Amygdala (tissue), 56 donors: ENCODE data around the gene PEX14.

Source experiments
- DNase-seq, 56 donors: peaks; one replicate each; lab custom pipeline; 2025; lab: John Stamatoyannopoulos, UW

Gene PEX14

DNA sequence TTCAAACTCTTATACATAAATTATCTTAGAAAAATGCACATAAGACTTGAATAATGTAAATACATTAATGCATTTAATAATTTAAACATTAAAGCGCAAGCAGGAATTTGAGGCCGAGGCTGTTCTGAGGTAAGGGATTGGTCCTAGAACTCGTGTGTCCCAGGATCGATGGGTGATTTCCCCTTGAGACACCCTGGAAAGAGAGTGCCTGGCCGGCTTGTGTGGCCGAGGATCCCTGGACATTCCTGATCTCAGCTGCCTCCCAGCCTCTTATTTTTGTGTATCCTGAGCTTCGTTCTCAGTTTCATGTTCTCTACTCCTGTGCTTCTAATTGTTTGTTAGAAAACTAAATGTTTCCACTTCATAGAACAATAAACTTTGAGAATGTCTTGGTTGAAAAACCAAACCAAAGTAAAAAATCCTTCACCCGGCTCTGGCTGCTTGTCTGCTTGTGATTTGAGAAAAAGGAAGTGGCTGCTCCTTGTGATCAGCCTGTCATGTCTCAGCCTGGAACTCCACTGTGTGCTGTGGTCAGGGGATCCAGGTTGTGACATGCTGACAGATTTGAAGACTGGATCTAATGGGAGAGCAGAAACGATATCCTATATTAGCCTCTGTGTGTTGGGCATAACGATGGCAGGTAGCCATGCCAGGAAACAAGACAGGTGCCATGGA lies 40.7 kb downstream of the PEX14 start:
- no peak for DNase-seq

DNA sequence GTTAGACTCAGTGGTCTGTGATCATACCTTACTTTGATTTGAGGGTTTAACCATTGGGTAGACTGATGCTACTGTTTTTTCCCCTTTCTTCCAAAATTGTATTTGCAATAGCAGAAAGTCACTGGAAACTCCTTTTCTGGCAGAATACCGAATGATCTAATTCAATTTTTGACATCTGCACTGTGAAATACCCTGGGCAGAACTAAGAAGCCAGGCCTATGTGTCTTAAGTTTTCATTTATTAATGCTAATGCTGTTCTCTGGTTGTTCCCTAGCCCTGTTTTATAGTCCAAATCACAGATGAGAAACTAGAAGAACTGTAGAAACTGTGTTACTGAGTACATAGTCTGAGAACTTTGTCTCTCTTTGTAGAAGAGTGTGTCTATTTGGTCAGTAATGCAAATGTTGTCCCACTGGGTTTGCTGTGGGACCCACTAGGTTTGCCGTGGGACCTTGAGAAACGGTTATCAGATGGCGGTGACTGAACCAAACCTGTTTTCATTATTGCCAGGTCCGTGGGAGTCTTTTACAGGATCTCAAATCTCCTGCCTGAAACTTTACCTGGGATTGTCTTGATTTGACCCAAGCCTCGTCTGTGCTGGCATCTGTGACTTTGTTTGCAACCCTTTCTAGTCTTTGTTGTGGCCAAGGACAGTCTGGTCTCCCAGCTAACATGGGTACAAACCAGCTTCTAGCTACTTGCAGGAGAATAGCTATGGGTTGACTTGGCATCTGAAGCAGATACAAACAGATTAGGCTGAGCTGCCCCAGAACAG lies 41.4 kb downstream of the PEX14 start:
- DNase-seq, result no peak

DNA sequence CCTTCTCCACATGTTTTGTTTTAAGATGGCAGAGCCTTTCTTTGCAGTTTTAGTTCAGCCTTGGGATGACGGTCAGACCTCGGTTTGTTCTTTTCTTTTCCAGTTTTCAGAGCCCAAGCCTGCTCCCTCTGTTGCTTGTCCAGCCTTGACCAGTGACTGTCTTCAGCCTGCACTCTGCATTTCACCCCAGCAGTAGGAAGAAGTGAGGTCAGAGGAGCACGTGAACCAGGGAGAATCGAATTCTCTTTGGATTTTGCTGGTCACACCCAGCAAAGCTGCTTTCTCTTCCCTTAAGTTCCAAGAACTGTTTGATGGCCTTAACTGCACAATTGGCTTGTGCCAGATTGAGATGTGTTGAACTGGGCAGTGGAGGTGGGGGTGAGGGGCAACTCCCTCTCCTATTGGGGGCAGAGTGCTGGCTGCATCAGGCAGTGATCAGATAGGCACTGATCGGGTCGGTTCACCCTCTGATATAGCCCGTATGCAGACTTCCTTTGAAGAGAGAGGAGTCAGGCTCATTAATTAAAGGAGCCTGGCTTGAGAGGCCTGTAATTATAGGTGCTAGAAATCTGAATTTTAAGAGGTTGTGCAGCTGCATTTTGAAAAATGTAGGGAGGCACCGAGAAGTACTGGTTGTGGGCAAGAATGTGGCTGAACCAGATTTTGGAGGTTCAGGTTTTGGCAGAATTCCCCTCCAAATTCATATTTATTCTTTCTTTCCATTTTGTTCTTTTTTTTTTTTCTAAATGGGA lies 42.4 kb downstream of the PEX14 start:
- no peak for DNase-seq

DNA sequence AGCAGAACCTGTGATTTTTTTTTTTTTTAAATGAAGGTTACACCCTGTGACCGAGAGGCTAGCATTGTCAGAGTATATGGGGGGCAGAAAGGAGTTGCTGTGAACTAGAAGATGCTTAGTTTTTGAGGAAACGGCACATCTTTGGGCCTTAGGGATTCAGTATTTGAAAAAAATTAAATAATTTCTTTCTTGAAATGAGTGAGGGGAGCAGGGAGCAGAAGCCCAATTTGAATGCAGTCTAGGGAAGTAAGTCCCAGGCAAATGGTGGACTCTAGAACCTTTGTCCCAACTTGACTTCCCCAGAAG lies 42.9 kb downstream of the PEX14 start:
- DNase-seq, result no peak

DNA sequence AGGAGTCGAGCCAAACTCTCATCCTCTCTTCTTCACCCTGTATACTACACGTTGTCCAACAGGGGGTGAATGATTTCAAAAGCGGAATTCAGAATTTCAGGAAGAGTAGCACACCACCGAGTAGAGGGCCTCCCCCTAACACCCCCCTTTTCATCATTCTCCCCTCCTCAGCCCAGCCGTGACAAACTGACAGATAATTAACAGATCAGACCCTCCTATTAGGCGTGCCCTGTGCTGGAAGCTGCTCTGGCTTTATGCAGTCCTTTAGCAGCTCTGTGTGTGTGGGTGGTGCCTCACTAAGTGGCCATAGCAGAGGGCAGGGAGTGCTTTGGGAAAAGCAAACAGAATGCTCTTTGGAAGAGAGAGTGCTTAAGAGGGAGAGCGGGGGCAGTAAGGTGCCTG lies 44.3 kb downstream of the PEX14 start:
- DNase-seq, result no peak

DNA sequence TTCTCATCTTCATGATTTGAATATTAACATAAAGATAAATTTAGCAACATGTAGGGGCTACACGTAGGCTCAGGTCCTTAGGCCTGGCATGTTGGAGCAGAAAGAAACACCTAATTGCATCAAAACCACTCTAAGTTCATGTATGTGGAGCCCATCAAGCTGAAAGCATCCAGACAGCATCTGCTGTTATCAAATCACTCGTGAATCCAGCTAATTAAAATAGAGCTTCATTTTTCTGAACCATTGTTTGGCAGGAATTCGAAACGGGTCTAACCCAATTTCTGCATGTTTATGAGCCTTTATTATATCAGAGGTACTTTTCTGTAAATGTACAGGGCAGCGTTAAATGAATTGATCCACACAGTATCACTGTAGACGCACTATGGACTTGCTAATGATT lies 45.7 kb downstream of the PEX14 start:
- DNase-seq, result no peak

DNA sequence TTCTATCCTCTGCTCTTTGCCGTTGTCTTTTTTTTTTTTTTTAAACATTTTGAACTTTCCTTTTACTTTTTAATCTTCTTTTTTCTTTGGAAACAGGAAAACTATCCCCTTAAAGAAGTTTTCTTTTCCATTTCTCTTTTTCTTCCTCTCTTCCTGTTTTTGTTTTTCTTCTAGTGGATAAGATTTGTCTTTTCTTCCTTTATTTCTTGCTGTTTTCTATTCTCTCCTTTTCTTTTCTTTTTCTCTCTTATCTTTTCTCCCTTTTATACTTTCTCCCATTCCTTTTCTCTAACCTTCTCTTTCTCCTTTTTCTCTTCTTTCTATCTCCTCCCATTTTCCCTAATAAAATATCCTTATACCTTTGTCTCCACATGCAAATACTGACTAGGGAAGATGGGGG lies 46.2 kb downstream of the PEX14 start:
- DNase-seq, result no peak

DNA sequence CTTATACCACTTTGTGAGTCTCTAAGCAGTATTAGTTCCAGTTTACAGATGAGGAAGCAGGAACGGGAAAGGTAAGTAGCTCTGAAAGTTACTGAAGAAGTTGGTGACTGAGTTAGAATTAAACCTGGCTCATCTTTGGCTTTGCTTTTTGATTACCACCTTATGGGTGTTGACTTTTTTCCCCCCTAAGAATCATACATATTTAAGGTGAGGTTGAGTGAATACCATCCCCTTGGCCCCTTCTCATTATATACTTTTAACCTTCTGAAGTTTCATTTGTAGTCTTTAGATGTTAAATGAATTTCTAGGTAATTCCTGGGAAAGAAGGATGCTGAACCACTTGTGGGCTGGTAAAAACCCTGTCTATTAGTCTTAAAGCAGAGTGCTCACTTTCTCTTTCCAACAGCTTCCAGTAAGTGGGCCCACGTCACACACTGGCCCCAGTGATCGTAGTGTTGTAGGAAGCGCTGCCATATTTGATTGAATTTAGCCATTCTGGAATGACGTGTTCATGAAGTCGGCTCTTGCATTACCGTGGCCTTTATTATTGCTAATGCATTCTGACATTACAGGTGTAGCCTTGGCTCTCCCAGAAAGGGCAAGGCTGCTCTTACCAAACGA lies 46.9 kb downstream of the PEX14 start:
- DNase-seq, result no peak

DNA sequence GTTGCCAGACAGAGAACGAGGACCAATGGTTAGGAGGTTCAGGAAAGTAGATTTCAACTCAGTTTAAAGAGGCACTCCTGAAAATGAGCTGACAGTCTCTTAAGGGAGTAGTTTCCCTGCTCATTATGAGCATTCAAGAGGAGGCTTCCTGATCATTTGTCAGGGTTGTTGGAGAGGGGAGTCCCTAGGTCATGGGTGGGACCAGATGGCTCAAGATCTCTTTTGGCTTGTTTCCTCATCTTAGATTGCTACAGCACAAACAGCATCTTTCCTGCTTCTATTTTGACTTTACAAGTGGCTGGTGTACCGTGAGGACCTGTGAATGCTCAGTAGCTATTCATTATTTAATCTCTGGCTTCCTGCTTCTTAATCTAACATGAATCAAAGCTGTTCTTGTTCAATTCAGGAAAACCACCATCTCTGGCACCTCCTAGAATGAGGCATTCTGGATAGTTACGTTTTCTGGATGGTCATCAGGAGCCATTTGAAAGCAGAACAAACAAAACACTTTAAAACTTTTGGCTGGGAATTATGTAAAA lies 47.6 kb downstream of the PEX14 start:
- no peak for DNase-seq

DNA sequence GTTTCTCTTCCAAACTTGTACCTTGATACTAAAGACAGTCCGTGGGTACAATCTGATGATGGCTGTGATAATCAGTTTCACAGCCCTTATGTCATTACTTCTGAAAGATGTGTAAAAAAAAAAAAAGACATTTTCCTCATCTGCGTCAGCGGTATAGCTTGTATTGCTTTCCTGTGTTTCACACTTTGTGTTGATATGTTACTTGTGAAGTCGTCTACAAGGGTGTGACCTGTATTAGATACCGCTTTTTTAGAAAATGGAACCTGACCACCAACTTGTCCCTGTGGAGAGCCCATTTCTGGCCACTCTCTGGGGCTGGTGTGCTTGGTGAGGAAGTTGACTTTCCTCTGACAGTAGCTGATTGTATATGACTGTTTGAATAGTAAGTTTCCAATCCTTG lies 50.5 kb downstream of the PEX14 start:
- DNase-seq, result no peak

DNA sequence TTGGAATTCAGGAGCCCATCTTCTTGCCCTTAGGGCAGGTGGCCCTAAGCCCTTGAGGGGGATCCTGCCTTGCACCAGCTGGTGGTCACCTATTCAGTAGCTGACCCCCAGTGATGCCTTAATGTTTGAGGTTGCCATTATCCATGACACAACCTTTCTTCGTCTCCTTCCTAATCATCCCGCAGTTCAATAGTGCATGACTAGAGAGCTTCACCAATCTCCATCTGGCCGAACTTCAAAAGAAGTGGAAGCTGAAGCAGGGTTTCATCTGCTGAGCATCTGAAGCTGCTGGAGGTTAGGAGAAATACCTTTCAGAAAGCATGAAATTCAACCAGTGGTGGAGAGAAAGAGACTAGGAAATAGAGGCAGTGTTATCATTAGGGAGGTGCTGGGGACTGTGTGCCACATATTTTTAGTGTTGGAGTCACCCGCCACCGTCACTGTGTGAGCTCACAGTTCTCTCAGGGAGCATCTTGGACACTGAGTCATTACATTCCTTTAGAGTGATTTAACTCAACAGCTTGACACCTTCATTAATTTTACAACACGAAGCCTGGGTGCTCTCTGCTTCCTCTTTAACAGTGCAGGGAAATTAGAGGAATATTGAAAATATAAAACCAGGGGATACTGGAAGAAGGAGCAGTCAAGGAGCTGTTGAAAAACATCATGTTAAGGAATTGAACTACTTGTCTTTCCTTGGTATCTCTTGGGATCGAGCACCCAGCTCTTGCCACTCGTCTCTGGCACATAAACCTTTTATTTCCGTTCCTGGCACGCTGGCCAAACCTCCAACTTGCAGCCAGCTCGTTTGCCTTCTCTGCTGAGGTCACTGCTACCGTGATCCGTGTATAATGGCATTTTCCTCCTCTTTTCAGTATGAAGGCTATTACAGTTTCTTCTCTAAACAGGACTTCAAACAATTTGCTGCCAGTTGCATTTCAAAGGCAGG lies 53.6 kb downstream of the PEX14 start:
- no peak for DNase-seq

DNA sequence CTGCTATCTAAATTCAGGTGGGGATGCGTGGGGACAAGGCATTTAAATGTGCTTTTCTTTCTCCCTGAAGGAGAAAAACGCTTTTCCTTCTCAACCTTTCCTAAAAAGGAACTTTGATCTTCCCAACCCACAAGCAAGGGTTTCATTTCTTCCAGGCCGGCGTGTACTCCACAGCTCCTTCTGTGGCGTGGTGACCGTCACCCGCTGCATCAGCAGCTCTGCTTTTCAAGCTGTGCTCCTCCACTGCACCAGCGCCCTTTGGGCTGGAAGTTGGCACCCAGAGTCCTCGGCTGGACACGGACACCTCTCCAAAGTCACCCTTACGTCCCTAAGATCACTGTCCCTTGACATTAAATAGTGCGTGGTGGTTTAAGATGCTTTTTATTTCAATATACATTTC lies 54.3 kb downstream of the PEX14 start:
- DNase-seq, result no peak

DNA sequence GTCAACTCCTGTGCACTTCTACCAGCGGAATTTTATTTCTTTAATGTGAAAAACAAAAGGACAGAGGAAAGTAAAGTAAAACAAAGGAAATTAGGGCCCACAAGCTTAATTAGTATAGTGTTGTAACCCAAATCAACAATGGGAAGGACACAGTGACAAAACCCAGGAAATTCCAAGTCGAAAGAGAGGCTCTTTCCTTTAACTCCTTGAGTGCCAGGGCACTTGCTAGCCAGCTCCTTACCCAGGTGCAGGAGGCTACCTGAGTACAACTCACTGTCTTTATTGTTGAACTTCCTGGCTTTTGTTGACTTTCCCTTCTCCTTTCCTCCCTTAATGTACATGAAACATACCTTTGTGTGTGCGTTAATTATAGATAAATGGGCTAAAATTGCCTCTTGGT lies 55.0 kb downstream of the PEX14 start:
- DNase-seq, result no peak

DNA sequence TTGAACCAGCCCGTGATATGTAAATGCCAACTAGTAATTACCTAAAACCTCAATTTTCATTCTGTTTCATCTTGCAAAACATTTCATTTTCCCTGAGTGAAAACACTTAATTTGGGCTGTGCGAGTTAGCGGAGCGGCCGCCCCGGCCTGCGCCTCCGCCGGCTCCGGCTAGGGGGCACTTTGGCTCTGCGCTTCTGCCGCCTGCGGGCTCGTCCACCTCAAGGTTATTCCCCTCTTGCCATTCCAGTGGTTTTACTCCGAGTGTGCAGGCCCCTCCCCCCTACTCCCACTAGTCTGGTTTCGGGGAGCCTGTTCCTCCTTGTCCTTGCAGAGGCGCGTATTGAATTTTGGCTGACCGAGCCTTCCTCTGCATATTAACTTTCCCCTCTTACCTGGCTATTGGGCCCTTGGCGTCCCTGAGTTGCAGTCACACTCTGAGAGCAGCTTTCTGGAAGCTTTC lies 55.6 kb downstream of the PEX14 start:
- peak in 3 of 56 donors; percentile 6 to 14 (median 9) for DNase-seq

DNA sequence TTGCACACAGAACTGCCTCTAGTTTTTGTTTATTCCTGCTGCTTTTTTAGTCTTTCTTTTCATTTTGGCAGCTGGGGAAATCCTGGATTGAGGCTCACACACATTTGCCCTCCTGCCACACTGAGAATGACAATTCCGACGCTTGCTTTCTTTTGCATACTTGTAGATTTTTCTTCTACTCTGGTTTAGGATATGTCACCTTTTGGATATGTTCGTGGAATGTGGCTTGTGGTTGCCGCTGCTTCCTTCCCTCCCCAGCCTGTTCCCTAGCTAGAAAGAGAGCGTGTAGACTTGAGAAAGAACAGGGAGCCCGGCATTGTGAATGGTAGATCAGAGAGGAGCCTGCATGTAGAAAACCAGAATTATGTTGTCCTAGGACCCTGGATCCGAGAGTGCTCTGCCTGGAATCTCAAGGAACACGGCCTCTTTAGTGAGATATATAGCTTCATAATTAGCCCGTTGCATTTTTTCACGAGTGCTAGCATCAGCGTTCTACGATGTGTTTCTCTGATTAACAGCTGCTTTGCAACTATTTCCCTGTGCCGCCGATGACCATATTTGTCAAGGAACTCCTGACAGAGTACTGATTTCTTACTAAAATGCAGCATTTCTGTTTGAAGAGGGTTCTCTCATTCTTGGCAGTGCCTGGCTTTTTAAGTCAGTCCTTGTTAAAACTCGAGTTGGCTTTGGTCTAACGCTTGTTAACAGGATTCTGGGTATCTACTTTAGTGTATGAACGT lies 56.2 kb downstream of the PEX14 start:
- no peak for DNase-seq

DNA sequence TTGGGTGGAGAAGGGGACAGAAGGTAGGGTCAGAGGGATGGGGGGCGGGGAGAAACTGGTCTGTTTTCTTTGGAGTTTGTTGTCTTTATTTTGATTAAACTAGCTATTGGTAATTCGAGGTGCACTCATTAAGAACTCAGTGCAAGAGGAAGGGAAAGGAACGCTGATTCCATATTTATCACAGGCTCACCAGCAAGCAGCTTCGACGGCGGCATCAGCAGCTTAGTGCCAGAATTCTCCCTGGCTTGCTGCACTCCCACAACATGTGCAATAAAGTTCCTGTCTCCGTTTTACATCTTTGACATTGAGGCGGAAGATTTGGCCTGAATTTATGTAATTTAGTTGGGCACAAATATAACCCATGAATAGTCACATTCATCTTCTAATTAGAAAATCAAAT lies 57.6 kb downstream of the PEX14 start:
- DNase-seq, result no peak

DNA sequence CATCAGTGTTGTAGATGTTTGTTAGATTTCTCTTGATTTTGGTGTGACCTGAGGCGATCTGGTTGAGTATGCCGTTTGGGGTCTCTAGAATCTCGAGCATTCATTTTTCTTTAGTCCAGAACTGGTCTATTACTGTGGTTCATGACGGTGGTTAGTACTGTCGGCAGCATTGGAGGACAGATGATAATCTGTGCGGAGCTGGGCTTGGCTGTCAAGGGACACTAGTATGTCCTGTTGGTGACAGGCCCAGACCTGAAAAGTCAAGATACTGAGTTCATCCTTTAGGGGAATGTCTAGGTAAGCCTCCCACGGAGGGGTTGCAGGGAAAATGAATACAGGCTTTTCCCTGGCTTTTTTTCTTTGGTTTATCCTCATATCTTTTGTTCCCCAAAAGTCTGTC lies 59.8 kb downstream of the PEX14 start:
- DNase-seq, result no peak

DNA sequence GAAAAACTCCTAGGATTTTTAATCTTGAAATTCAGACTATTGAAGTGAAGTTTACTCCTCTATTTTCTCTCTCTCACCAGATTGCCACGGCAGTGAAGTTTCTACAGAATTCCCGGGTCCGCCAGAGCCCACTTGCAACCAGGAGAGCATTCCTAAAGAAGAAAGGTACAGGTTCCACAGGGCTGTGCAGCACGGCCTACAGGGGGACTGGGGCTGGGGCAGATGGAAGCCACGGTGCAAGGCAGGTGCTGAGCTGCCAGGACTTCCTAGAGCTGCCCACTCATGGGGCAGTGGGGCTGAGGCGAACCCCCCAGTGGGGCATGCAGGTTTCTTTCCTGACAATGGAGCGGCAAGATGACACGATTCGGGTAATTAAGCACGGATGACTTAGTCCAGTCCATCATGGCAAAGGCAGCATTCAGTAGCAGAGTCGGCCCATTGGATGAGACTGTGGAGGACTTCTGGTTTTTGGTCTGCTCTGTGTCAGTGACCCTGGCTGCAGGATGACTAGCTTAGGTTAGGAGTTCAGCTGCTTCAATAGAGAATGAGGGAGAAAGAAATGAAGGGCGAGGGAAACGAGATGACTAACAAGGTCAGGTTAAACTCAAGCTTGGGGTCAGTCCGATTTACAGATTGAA lies 61.5 kb downstream of the PEX14 start:
- DNase-seq, result no peak
